Hepatic stellate cell (primary cell): ENCODE measurements around the gene ZZZ3.
"Not testable (repeated sequence)": the region's sequence is repeated elsewhere in the genome, so short reads cannot be mapped to it uniquely, and the experiment has no call there.

Experiments
- DNase-seq: peaks from one replicate; pipeline ENCODE4 v3.0.0; 2011; ENCODE audit warnings: low spot score

Gene ZZZ3

DNA sequence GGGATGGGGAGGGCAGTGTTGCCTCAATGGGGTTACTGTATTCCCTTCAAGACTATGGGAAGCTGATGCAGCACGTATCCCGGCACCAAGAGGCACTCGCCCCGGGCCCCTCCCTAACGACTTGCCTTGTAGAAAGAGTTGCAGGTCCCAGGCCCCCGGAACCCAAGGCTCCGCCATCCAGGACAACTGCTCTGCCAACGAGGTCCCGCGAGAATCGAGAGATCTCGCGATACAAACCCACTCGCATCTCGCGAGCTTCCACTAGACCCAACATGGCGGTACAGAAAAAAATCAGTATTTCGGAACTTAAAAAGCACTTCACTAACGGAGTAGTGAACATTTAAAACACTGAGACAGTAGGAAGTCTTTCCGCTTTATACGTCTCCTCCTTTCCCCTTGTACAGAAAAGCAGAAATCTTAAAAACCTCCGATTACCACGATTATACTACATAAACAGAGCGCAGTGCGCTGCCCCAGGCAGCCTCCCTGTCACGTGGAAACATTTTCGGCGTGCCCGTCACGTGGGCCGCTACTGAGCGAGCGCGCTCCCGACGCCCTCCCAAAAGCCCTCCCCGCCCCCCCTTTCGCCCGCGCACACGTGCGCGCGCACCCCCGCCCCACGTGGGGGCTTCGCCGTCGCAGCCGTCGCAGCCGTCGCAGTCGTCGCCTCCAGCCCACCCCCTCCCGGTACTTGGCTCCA, at the start of gene ZZZ3:
TSS of gene ZZZ3 (minus strand) at position 199 of the 700 bp plus-strand sequence. CDS start 49,304 bp downstream, outside the sequence.
- peak; percentile 88 for DNase-seq

DNA sequence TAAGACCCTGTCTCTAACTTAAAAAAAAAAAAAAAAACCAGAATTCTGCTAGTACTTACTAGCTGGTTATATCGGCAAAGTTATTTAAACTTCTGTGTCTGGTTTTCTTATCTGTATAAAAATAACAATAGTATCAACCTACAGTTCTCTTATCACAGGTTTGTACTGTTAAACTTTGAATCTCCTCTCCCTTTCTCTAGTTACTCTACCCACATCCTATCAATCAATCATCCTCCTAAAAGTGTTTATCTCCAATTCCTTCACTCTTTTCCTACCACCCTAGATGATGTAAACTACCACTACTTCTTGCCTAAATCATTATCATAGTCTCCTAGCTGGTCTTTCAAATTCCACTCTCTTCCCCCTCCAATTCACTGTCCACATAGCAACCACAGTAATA, 49.6 kb upstream of the ZZZ3 start:
- DNase-seq: no peak

- DNase-seq: no peak
Observed at GRCh38 chr1:77725706-77726105, 43.2 kb upstream of the ZZZ3 start.

GRCh38 chr1:77718181-77718580, 35.7 kb upstream of the ZZZ3 start:
- no peak for DNase-seq

DNA sequence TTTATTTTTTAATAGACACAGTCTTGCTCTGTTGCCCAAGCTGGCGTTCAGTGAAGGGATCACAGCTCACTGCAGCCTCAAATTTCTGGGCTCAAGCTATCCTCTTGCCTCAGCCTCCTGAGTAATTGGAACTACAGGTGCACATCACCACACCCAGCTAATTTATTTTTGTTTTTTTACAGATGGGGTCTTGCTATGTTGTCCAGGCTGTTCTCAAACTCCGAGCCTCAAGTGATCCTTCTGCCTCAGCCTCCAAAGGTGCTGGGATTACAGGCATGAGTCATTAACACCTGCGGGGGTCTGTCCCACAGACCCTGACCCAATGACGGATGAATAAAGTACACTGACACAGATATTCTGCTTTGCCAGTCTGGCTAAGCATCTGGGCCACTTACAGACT, 33.6 kb upstream of the ZZZ3 start:
- DNase-seq: no peak

DNA sequence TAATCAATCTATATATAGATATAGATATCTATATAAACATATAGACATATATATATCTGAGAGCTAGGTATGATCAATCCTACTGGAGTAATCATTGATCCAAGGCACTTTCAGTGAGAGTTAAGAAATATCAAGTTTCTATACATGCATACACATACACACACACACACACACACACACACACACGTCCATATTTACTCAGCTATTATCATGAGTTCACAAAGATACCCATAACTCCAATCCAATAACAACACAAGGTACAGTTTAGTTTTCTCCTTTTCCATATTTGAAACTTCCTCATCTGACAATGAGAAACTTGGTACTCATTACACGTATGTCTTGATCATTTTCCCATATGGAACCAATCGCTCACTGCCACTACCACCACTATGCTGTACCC, 27.3 kb upstream of the ZZZ3 start:
- no peak for DNase-seq

- no peak for DNase-seq
Observed at GRCh38 chr1:77706321-77706720, 23.9 kb upstream of the ZZZ3 start.

- no peak for DNase-seq
Observed at GRCh38 chr1:77704736-77705135, 22.3 kb upstream of the ZZZ3 start.

DNA sequence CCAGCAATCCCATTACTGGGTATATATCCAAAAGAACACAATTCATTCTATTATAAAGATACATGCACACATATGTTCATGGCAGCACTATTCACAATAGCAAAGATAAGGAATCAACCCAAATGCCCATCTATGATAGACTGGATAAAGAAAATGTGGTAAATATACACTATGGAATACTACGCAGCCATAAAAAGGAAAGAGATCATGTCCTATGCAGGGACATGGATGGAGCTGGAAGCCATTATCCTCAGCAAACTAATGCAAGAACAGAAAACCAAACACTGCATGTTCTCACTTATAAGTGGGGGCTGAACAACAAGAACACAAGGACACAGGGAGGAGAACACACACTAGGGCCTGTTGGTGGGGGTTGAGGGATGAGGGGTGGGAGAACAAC, 17.2 kb upstream of the ZZZ3 start:
- not testable (repeated sequence) for DNase-seq

GRCh38 chr1:77697441-77697840, 15.0 kb upstream of the ZZZ3 start:
- no peak for DNase-seq

GRCh38 chr1:77688939-77689338, 6.5 kb upstream of the ZZZ3 start:
- DNase-seq: no peak

DNA sequence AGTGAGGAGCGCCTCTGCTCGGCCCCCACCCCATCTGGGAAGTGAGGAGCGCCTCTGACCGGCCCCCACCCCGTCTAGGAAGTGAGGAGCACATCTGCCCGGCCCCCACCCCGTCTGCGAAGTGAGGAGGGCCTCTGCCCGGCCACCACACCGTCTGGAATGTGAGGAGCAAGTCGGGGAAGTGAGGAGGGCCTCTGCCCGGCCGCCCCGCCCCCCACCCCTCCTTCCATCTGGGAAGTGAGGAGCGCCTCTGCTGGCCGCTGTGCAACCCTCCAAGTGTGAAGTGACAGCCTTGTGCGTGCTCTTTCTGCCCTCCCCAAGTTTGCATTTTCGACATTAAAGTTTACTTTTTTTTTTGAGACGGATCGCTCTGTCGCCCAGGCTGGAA, 5.1 kb upstream of the ZZZ3 start:
- peak; percentile 12 for DNase-seq

DNA sequence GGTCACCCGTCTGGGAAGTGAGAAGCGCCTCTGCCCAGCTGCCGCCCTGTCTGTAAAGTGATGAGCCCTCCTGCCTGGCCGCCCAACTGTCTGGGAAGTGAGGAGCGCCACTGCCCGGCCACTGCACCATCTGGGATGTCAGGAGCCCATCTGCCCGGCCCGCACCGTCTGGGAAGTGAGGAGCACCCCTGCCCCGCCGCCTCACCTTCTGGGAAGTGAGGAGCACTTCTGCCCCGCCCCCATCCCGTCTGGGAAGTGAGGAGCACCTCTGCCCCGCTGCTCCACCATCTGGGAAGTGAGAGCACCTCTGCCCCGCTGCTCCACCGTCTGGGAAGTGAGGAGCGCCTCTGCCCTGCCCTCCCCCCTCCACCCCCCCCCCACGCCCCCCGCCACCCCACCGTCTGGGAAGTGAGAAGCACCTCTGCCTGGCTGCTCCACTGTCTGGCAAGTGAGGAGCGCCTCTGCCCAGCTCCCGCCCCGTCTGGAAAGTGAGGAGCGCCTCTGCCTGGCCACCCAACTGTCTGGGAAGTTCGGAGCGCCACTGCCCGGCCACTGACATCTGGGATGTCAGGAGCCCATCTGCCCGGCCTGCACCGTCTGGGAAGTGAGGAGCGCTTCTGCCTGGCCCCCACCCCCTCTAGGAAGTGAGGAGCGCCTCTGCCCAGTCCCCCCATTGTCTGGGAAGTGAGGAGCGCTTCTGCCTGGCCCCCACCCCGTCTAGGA, 4.5 kb upstream of the ZZZ3 start:
- DNase-seq: no peak

DNA sequence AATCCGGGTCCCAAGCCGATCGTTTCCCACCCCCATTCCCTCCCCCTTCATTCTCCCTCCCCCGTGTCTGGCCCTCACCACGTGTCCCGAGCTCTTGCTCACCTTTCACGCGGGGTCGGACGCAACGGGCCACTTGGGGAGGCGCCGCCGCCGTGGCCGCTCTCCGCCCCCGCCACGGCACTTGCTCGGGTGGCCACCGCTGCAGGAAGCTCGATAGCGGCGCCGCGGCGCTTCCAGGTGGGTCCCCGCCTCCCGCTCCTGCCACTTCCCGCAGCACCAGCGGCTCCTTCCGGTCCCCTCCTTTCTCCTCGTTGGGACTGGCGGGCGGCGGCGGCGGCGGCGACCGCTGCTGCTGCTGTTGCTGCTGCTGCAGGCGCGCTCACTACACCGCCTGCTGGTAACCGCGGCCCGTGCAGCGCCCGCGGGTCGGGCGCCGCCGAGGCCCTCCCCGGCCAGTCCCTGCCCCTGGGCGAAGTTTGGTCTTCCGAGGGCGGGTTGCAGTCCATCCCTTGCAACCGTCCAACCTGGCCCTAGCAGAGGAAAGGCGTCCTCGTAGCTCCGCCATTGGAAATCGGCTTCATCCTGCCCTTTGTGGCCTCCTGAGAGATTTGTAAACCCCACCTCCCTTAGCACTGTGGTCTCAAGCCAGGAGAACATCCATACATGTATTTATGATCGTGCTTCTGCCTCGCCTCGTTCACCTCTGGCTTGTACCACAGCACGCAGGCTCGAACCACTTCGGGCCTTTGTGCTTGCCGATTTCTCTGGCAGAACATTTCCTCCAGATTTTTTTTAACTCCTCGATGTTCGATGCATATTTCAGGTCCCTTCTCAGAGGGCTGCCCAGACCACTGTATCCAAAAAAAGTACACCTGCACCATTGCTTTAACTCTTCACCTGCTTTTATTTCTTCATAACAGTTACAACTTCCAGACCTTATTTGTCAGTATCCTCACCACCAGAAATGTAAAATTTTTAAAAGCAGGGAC, 996 bp upstream of the ZZZ3 start:
- peak; percentile 86 for DNase-seq

DNA sequence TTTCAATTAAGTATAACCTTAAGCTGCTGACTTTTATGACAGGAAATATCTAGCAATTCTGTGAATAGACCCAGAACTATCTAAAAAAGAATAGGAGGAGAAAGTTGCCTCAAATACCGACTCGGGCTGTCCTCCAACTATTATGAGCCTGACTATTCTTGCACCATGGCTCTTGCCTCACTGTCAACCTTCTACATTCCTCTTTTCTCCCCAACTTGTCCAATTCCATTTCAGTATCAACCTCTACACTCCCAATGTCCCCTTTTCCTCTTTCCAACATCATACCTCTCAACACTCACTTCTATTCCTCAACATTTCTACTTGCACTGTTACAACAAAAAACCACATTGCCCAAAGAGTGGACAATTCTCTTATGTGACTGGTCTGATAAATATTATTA, 2.3 kb downstream of the ZZZ3 start:
- no peak for DNase-seq

- no peak for DNase-seq
Observed at GRCh38 chr1:77678660-77679610, 3.5 kb downstream of the ZZZ3 start.

GRCh38 chr1:77674807-77675206, 7.7 kb downstream of the ZZZ3 start:
- not testable (repeated sequence) for DNase-seq

- DNase-seq: no peak
Observed at GRCh38 chr1:77673716-77674355, 8.6 kb downstream of the ZZZ3 start.

- no peak for DNase-seq
Observed at GRCh38 chr1:77673030-77673429, 9.4 kb downstream of the ZZZ3 start.

GRCh38 chr1:77672374-77672773, 10.1 kb downstream of the ZZZ3 start:
- no peak for DNase-seq

GRCh38 chr1:77671836-77672235, 10.6 kb downstream of the ZZZ3 start:
- no peak for DNase-seq
